ENCODE results near the gene RMP24.
"Not testable (repeated sequence)": the region's sequence is repeated elsewhere in the genome, so short reads cannot be mapped to it uniquely, and the experiment has no call there.

The RMP24 gene

GRCh38 chr18:35964319-35964718 lies 8.2 kb upstream of the RMP24 start:
- DNase-seq, result no peak
- intact Hi-C loops (cut with DNase I), result no loop called here

- DNase-seq; intact Hi-C loops (cut with DNase I): not testable (repeated sequence)
Measured at GRCh38 chr18:35967866-35968265, 4.6 kb upstream of the RMP24 start.

GRCh38 chr18:35968278-35968880 lies 4.1 kb upstream of the RMP24 start:
- DNase-seq, result peak in 1 of 10 donors; percentile 50
- intact Hi-C loops (cut with DNase I), result no loop called here

- intact Hi-C loops (cut with DNase I), result loop anchor here (5.0 to 10.0 kb wide), 2 partner anchors 98 to 385 kb away; partner anchors contain the start of genes GALNT1 and RPRD1A
- DNase-seq, result no peak
Measured at GRCh38 chr18:35969676-35970075, 2.8 kb upstream of the RMP24 start.

GRCh38 chr18:35971661-35972196 lies 750 bp upstream of the RMP24 start:
- DNase-seq, result no peak
- intact Hi-C loops (cut with DNase I), result loop anchor here (2.0 to 10.0 kb wide), 3 partner anchors 96 to 387 kb away; partner anchors contain the start of genes ELP2, GALNT1, RPRD1A and SLC39A6

- intact Hi-C loops (cut with DNase I), result loop anchor here (2.0 to 10.0 kb wide), 3 partner anchors 94 to 389 kb away; partner anchors contain the start of genes ELP2, GALNT1, RPRD1A and SLC39A6
- no peak for DNase-seq
Measured at GRCh38 chr18:35973650-35974049, 1.2 kb downstream of the RMP24 start.

- no peak for DNase-seq
- intact Hi-C loops (cut with DNase I), result loop anchor here (5.0 to 10.0 kb wide), 2 partner anchors 93 to 389 kb away; partner anchors contain the start of genes GALNT1 and RPRD1A
Measured at GRCh38 chr18:35974181-35974580, 1.7 kb downstream of the RMP24 start.

- intact Hi-C loops (cut with DNase I), result loop anchor here (10.0 kb wide), 1 partner anchor 394 kb away; the partner anchor contains the start of gene GALNT1
- no peak for DNase-seq
Measured at GRCh38 chr18:35979112-35979511, 6.6 kb downstream of the RMP24 start.

GRCh38 chr18:35982409-35983114 lies 10.1 kb downstream of the RMP24 start:
- no peak for DNase-seq
- intact Hi-C loops (cut with DNase I), result no loop called here

GRCh38 chr18:35983147-35983546 lies 10.7 kb downstream of the RMP24 start:
- intact Hi-C loops (cut with DNase I), result no loop called here
- no peak for DNase-seq

GRCh38 chr18:35983818-35984217 lies 11.3 kb downstream of the RMP24 start:
- intact Hi-C loops (cut with DNase I), result no loop called here
- DNase-seq, result no peak

GRCh38 chr18:35991696-35992095 lies 19.2 kb downstream of the RMP24 start:
- DNase-seq, result no peak
- intact Hi-C loops (cut with DNase I), result no loop called here

- intact Hi-C loops (cut with DNase I), result no loop called here
- DNase-seq, result no peak
Measured at GRCh38 chr18:35993013-35993412, 20.5 kb downstream of the RMP24 start.

- intact Hi-C loops (cut with DNase I), result no loop called here
- DNase-seq, result no peak
Measured at GRCh38 chr18:35998967-35999366, 26.5 kb downstream of the RMP24 start.

GRCh38 chr18:35999925-36000324 lies 27.4 kb downstream of the RMP24 start:
- DNase-seq, result no peak

GRCh38 chr18:36006997-36007396 lies 34.5 kb downstream of the RMP24 start:
- intact Hi-C loops (cut with DNase I), result no loop called here
- DNase-seq, result no peak

More at GRCh38 chr18:35999925-36000324, 27.4 kb downstream of the RMP24 start:
- intact Hi-C loops (cut with DNase I), result no loop called here

- DNase-seq, result no peak
- intact Hi-C loops (cut with DNase I), result no loop called here
Measured at GRCh38 chr18:36009214-36009613, 36.7 kb downstream of the RMP24 start.

GRCh38 chr18:36012891-36013290 lies 40.4 kb downstream of the RMP24 start:
- intact Hi-C loops (cut with DNase I), result loop anchor here (10.0 kb wide), 1 partner anchor 112 kb away; the partner anchor contains the start of genes ELP2 and SLC39A6
- no peak for DNase-seq

GRCh38 chr18:36015629-36016028 lies 43.1 kb downstream of the RMP24 start:
- intact Hi-C loops (cut with DNase I), result loop anchor here (10.0 kb wide), 1 partner anchor 109 kb away; the partner anchor contains the start of genes ELP2 and SLC39A6
- no peak for DNase-seq

GRCh38 chr18:36017232-36017631 lies 44.8 kb downstream of the RMP24 start:
- intact Hi-C loops (cut with DNase I), result loop anchor here (1.0 to 10.0 kb wide), 2 partner anchors 108 to 267 kb away; partner anchors contain the start of genes ELP2 and SLC39A6

GRCh38 chr18:36020174-36020711 lies 47.8 kb downstream of the RMP24 start:
- no peak for DNase-seq
- intact Hi-C loops (cut with DNase I), result no loop called here

More at GRCh38 chr18:36017232-36017631, 44.8 kb downstream of the RMP24 start:
- DNase-seq, result no peak
